Activated CD8-positive, alpha-beta memory T cell treated with anti-CD3 and anti-CD28 coated beads for 24 hours (primary cell): ENCODE results near the gene KIF18B.
A peak's percentile ranks its signal among the peaks of the same experiment; 100 is the strongest.

Source experiments
- DNase-seq: peaks from one replicate; pipeline ENCODE4 v3.0.0-alpha.2; 2020

Gene KIF18B

DNA sequence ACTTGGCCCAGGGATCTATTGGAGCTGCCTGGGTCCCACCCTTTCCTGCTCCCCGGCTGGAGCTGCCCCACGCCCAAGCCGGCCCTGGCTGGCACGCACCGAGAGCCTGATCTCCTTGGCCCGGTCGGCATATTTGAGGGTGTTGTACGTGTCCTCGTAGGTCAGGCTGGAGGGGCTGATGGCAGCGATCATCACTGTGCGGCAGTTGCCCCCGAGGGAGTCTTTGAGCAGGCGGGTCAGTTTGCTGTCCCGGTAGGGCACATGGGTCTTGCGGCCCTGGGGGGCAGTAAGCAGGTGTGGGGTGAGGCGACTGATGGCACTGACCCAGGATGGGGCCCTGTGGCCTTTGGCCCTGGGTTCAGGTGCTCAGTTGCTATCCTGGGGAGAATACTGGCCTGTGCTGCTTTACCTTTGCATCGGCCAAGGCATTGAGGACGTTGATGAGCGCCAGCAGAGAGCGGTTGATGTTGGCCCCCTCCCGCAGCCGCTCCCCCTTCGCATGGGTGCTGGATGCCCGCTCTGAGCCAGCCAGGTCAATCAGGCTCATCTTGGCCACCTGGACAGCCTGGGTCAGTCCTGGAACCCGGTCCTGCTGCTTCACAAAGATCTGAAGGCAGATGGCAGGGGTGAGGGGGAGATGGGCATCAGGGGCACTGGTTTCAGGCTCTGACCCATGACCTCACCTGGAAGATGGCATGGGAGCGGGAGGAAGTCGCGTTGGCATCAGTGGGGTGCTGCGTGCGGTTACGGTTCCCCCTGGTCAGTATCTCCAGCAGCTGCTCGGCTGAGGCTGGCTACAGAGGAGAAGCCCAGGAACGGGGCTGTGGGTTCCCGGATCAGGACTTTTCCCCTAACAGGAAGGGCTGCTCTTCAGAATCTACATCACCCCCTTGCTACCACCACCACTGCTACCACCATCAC, 13.5 kb downstream of the KIF18B start:
- no peak for DNase-seq

DNA sequence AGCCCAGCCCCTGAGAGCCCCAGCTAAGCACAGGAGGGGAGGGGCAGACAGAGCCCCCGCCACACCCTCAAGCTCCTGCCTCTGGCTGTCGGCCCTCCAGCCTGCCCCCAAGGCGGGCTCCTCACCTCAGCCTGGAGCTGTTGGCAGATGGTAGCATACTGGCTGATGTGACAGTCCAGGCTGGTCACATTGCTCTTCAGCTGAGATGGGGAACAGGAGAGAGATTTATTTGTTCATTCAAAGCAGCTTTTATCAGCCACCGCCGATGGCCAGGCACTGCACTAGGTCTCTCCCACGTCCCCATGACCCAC, 14.8 kb downstream of the KIF18B start:
- no peak for DNase-seq

DNA sequence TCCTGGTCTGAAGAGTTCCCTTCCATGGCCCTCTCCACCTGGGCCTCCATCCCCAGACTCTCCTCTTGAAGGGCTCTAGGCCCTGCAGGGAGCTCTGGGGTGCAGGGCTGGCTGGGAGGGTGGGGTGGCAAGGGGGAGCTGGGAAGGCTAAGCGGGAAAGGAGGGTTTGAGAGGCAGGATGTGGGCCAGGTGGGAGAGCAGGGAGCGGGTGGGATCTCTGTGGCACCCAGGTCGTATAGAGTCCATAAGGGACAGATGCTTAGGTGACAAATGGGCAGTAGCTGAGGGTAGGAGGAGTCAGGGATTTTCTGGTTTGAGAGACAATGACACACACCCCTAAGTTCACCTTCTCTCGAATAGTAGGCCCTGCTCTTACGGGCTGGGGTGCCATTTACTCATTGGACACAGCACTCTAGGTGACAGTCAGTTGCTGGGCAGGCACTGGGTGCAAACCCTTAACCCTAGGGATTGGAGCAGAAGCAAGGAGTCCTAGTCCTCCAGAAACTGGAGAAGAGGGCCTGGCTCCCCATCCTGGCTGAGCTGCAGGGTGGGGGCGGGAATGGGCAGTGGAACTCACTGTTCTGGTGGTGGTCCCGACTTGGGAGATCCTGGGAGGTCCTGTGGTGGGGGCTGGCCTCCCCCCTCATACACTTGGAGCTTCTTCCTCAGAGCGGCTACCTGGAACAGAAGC, 15.3 kb downstream of the KIF18B start:
- DNase-seq: no peak

DNA sequence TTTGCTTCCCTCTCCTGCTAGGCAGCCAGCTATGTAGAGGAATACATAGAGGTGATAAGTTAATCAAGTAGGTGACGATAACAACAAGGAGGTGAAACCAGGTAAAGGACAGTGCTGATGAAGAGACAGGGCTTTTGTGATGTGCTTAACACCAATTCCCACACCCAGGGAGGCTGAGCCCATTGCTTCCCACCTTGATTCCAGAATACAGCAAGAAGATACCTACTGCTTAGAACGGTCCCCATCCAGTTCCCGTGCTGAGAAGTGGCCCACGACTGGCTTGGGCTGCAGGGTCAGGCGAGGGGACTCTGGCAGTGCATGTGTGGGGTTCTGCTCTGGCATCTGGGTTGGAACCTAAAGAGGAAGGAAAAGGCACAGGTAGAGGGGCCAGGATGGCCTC, 16.2 kb downstream of the KIF18B start:
- no peak for DNase-seq

DNA sequence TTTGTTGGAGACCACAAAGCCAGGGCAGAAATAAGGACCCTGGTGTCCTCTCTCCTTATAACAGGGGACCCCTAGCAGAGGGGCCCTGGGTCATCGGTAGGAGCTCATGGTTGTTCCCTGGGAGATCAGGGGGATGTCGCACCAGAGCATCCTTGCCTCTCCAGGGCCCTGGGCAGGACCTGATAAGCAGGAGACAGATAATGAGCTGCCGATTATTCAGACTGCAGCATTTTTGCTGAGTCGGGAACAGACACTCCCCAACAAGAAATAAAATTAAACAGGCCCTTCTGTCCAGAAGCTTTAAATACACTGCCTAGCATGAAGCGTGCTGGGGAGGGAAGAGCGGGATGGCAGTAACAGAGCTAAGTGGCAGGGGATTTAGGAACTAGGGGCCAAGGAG, 16.9 kb downstream of the KIF18B start:
- DNase-seq: no peak

DNA sequence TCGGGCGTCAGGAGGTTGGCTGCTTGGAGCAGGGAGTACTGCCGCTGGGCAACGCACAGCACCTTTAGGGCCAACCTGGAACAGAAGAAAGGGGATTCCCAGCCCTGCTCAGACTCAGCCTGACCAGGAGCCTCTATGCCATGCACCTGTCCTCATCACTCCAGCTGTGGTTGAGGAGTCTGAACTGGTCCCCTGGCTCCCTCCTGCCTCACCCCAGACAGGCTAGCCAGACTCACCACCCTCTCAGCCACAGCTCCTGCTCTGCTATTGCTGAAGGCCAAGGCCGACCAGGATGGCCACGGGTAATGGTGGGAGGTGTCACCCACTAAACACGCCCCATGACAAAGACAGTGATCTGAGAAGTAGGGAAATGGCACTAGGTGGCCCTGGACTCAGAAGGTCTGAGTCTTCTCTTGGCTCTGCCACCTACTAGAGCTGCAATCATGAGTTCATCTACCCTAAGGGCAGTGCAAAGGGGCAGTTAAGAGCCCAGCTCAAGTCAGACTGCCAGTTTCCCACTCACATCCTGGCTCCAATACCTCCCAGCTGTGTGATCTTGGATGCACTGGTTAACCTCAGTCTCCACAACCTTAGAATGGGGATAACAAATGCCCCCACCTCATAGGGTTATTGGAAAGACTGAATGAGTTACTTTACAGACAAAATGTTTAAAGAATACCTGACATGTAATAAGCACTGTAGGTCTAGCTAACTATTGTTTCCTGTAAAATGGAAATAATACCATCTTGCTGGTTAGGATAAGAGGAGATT, 18.4 kb downstream of the KIF18B start:
- DNase-seq: no peak

DNA sequence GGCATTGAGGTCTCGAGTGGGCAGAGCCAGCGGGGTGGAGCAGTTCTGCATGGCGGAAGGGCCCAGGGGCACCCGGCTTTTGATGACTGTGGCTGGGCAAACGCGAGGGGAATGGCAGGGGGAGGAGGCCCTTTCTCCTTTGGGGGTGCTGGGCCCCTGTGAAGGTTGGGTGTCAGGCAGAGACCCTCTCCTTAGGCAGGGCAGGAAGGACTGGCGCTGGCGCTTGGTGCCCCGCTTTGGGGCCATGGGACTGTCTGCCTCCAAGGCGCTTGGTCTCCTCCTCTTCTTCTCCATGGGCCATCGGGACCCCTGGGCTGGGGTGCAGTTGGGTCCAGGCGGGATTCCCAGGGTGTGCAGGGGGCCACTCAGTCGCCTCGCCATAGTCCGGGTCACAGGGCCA, 19.4 kb downstream of the KIF18B start:
- DNase-seq: no peak

DNA sequence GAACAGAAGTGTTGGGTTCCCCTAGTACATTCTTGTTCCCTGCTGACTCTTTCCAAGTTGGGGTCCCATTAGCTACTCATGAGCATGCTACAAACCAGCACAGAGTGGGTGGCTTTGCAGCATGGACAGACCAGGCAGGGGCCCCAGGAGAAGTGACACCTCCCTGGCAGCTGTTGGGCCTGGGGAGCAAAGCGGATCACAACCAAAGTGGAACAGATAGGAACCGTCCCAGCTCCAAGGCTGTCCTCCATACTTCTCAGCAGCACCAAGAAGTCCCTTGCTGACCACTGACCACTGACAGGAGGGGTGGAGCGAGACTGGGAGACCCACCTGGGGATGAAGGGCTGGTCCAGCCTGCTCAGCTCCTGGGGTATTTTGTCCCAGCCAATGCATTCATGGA, 19.9 kb downstream of the KIF18B start:
- no peak for DNase-seq

DNA sequence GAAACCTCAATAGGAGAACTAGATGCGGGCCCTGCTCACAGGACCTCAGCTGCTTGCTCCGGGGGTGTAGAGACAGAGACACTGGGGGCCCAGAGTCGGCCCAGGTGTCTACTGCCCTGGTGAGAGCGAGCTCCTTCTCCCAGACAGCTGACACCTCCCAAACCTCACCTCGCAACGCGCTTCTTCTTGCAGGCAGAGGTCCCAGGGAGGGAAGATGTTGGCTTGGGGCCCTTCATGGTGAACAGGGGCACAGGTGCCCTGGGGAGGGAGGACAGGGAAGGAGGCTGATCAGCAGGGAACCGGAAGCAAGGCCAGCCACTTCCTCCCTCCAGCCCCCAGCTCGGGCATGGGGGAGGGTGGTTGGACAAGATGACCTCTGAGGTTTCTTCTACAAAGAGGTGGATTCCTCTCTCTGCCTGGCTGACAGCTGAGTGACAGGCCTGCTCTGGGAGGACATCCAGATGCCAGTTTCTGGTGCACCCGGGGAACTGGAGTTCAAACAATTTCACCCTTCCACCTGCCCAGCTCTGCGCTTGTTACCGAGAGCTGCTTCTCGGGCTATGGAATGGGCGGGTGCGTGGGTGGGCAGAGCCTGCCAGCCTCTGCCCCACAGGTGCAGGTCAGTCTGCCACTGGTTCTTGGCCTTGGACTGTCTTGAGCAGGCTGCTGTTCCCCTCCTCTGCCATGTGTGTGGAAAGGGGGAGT, 20.6 kb downstream of the KIF18B start:
- no peak for DNase-seq

DNA sequence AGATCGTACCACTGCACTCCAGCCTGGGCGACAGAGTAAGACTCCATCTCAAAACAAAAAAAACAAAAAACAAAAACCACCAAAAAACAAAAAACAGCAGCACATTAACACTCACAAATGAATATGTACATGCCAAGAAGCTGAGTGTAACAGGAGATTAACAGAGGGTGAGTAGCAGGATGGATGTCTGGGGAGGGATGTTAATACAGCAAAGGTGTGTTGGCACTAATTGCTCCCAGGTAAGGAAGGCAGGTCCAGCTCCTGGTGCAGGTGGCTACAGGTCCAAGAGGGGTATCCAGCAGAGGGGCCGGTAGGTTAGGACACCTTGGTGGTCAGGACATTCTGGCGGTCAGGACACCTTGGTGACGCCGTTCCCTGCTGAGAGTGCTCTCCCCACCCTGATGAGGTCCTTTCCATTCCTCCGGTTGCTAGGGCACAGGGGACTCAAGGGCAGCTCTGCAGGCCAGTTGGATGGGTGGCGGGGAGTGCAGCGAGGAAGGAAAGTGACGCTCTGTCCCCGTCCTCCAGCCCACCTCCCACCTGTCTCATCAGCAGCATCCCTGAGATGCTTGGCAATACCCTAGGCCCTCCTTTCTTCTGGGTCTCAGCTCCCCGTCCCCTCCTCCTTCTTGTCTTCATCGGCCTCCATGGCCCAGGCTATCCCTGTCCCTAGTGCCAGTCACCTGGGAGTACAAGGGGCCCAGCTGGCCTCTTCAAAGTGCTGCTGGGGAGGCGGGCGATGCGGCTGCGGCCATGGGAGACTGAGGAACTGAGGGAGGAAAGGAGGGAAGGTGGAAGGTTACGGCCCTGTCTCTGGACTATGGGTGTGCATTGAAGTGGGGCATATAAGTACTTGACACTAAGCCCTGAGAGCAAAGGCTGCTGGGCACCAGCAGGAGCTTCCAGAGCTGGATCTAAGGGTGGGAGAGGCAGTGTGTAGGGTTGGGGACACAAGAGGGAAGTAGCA, 21.6 kb downstream of the KIF18B start:
- no peak for DNase-seq

DNA sequence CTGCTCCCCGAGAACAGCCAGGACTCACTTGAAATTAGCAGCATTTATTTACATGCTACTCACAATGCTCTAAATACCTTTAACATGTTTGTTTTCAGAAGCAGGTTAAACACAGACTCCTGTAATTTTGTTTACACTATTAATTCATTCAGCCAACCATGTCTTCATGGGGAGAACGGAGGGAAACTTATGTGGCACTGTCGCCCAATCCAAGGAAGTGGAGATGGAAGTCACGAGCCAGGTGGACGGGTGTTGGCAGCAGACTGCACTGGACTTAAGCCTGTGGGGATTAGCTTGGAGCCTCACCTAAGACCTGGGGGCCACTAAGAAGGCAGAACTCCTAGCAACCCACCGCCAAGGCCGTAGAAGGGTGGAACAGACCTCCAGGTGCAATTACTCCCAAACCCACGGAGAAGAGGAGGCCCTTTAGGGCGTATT, 23.4 kb downstream of the KIF18B start:
- no peak for DNase-seq

DNA sequence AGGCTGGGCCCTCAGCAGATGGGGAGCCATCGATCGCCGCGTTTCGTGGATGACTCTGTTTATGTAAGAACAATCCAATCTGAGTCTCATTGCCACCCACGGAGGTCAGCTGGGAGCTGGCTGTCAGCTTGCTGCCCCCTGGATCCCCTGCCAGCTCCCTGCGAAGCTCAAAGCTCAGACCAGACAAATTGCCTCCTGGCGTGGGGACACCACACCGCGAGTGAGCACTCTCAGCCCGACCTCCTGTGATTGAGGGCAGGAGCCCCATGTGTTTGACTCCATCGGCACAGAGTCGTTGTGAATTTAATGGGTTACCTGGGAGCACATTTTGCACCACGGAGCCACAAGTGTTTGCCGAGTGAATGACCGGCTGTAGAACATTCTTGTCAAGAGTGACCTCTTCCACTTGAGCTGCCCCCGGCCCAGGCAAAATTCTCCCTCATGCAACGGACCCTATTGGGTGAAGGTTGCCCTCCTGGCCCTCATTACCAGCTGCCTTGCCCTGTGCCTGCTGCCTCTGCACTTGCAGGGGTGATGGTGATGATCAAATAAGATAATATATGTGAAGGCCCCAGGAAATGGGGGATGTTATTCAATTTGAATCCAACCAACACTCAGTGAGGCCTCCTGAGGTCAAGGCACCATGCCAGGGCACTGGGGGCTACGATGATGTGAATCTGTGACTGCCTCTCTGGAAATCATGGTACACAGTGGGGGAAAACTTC, 24.7 kb downstream of the KIF18B start:
- DNase-seq: no peak

DNA sequence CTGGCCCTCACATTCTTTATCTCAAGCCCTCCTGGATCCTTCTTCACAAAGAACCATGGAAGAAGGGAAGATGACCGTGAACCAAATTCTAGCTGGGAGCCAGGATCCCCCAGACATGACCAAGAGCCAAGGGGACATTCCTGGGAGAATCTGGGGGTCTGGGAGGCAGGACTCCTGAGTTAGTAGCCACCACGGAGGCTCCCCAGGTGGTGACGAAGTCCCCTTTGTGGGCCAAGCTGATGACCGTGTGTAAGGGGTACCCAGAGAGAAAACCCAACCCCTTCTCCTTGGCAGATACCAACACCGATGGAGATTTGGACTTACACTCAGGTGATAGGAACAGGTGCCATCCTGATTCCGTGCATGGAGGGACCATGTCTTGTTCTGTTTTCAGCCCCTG, 25.4 kb downstream of the KIF18B start:
- DNase-seq: no peak

DNA sequence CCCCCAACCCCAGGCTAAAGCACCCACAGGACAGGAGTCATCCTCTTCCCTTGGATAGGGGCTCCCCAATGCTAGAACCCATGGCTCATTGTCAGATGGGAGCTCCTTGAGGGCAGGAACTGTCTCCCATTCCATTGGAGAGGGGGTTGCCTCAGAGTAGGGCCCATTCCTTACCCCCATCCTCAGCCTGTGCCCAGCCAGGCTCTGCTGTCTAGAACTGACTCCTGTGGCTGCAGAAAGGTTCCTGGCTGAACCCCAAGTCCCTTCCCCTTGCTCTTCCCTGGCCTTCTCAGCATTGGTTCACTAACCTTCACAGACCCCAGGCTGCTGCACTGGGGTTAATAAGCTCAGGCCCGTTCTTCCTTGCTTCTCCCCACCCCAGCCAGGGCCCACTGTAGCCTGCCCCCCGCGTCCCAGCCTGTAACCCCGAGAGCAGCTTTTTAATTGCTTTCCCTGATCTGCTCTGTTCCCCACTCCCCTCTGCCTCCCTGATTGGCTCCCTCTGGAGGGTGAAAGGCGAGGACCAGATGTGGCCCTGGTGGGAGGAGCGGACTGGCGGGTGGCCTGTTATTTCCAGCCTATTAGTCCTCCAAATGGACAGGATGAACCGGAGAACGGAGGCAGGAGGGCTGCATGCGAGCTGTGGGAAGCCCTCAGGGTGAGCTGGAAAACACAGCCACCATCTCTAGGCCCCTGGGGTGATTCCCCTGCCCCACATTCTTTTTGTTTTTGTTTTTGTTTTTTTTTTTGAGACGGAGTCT, 26.3 kb downstream of the KIF18B start:
- no peak for DNase-seq

DNA sequence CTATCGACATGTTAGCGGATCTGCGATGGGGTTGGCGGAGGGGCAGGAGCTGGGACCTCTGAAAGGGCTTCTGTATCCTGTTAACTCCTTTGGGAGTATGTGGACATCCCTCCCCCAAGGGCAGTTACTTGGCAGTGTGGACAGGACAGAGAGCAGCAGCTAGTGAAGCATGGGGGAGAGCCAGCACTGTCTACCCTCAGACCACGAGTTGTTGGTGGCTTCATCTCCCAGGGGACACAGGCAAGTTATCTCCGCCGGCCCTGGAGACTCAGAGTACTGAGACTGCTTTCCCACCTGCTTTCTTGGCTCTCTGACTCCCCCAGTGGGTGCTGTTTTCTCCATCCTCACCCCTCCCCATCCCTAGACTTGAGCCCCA, 27.0 kb downstream of the KIF18B start:
- DNase-seq: no peak

DNA sequence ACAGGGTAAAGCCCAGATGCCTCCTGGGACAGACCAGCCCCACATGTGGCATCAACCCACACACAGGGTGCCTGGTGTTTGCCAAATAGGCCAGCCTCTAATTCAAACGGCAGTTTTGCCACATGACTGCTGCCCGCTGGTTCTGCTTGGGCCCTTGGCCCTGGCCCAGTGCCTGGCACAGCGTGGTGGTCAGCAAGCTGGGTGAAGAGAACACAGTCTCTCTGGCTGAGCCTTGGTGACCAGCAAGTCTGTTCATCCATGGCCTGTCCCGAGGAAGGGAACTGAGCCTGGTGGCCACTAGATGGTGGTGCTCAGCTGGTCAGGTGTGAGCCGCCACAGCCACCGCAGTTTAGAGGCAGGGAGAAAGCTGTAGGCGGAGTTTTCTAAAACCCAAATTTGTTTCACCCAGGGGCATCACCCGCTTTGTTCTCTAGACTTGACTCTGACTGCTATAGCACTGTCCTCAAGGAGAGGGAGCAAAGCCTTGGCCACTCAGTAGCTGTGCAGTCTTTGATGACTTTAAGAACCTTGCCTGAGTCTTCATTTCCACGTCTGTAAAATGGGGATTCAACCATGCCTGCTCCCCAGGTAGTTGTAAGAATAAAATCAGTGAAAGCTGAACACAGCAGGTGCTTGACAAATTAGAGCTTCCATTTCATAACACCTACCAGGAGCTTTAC, 27.5 kb downstream of the KIF18B start:
- peak; percentile 74 for DNase-seq

DNA sequence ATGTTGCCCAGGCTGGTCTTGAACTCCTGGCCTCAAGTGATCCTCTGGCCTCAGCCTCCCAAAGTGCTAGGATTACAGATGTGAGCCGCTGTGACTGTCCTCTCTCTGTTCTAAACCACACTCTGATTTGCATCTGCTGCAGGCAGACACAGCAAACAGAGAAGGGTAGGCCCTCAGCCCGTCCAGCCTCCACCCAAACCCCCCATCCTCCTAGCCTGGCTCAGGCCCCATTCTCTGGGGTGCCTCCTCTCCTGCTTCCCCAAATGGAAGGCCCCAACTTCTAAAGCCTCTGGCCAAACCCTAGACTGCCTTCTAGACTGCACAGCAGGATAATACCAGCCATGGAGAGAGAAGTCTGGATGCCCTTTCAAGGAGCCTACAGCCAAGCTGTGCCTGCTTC, 28.2 kb downstream of the KIF18B start:
- DNase-seq: no peak

DNA sequence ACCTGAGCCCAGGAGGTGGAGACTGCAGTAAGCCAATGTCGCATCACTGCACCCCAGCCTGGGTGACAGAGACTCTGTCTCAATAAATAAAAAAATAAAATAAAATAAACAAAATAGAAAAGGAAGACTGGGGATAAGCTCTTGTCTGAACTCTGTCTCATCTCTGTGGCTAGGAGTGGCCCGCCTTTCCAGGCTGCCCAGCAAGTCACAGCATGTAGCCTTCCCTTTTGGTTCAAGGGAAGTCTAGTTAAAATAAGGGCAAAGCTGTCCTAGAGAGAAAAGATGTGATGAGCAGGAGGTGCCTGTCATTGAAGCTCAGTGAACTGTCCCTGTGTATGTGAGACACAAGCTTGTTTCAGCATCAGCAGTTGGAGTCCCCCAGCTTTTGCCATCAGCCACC, 29.6 kb downstream of the KIF18B start:
- DNase-seq: no peak

DNA sequence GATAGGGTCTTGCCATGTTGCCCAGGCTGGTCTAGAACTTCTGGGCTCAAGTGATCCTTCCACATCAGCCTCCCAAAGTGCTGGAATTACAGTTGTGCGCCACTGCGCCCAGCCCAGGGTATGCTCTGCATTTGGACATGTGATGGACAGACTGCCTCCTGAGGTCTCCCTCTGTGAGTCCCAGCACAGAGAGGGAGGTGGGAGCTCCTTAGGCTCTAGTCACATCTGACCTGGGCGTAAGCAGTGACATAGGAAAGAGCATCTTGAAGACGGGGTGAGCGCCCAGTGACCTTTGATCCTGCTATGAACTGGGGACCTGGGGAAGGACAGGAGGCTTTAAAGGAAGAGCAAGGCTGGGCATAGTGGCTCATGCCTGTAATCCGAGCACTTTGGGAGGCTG, 30.1 kb downstream of the KIF18B start:
- no peak for DNase-seq

DNA sequence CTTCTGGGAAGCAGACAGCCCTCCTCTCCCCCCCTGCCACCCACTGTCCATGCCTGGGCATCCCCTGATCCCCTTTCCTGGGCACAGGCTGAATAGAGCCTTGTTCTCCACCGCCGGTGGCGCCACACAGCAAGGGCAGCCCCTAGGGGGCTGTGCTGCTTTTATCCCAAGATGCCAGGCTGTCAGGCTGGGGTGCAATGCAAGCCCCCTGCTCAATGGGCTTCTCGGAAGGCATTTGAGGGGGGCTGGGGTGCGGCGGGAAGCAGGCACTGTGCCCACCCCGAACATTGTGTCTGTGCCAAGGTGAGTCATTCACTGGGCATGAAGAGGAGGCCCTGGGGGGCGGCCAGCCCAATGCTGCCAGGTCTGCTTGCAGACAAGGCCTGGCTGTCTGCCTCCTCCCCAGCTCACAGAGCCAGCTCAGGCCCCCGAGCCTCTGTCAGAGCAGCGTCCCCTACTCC, 30.8 kb downstream of the KIF18B start:
- DNase-seq: no peak
